ENCODE data around the gene DDX49.
"Not testable (repeated sequence)": the region's sequence is repeated elsewhere in the genome, so short reads cannot be mapped to it uniquely, and the experiment has no call there.

Gene DDX49

DNA sequence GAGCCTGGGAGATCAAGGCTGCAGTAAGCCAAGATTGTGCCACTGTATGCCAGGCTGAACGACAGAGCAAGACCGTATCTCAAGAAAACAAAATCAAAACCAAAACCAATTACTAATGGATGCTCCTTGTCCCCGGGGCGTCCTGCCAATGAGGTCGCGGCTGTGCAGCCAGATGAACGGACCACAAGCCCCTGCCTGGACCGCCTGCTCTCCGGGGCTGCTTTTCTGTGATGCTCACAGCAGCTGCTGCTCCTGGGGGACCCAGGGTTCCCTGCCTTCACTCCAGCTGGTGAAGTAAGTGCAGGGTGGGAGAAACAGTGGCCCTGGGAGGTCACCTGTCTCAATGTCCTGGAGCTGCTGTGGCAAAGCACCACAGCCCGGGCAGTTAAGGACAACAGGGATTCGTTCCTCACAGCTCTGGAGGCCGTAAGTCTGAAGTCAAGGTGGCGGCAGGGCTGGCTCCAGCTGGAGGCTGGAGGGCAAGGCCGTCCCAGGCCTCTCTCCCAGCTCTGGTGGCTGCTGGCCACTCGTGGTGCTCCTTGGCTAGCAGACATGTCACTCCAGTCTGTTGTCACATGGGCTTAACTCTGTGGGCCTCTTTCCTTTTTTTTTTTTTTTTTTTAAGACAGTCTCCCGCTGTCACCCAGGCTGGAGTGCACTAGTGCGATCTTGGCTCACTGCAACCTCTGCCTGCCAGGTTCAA lies 10.4 kb upstream of the DDX49 start:
- no peak for DNase-seq (ENCODE audit: low spot score)

- DNase-seq (ENCODE audit: low spot score), result no peak
Measured at GRCh38 chr19:18910010-18910409, 9.5 kb upstream of the DDX49 start.

DNA sequence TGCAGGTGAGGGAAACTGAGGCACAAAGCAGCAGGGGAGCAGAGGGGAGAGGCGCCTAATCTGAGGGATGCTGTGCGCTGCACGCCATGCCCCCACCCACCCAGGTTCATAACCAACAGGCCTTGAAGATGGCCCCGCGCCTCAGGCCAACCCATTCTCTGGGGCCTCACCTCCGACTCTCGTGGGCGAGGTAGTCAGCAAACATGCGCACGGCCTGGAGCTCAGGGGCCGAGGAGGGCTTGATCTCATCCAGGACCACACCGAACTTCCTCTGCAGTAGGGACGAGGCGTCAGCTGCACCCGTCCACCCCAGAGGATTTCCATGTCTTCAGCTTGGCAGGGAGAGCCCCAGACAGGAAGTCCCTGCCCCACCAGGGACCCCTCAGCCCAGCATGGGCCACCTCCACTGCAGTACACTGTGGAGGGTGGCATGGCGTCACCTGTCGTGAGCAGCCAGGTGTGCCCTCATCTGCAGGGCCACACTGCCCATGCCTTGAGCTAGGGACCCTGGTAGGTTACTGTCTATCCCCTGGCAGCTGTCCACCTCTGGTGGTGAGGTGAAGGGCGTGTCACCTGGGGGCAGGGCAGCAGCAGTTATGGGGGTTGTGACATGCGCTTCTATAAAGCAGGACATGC lies 8.6 kb upstream of the DDX49 start:
- DNase-seq (ENCODE audit: low spot score), result no peak

GRCh38 chr19:18912933-18913332 lies 6.6 kb upstream of the DDX49 start:
- DNase-seq (ENCODE audit: low spot score), result no peak

- DNase-seq (ENCODE audit: low spot score), result no peak
Measured at GRCh38 chr19:18913466-18913865, 6.0 kb upstream of the DDX49 start.

GRCh38 chr19:18915639-18916038 lies 3.9 kb upstream of the DDX49 start:
- DNase-seq (ENCODE audit: low spot score), result peak; percentile 75

- not testable (repeated sequence) for DNase-seq (ENCODE audit: low spot score)
Measured at GRCh38 chr19:18917593-18917992, 1.9 kb upstream of the DDX49 start.

DNA sequence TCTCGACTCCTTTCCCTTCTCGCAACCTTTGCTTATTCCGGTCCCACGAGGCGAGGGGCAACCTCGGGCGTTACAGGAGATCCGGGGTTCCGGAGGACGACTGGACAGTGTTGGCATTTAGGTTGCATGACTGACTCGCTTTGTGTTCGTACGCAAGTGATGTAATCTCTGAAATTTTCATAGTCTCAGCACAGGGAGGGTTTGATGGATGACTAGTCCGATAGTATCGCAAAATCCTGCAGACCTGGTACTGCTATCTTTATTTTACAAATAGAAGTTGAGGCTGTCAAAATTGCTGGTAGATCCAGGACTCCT lies 342 bp downstream of the DDX49 start:
- DNase-seq (ENCODE audit: low spot score), result no peak

GRCh38 chr19:18920400-18920799 lies 885 bp downstream of the DDX49 start:
- no peak for DNase-seq (ENCODE audit: low spot score)

GRCh38 chr19:18921593-18921992 lies 2.1 kb downstream of the DDX49 start:
- no peak for DNase-seq (ENCODE audit: low spot score)

DNA sequence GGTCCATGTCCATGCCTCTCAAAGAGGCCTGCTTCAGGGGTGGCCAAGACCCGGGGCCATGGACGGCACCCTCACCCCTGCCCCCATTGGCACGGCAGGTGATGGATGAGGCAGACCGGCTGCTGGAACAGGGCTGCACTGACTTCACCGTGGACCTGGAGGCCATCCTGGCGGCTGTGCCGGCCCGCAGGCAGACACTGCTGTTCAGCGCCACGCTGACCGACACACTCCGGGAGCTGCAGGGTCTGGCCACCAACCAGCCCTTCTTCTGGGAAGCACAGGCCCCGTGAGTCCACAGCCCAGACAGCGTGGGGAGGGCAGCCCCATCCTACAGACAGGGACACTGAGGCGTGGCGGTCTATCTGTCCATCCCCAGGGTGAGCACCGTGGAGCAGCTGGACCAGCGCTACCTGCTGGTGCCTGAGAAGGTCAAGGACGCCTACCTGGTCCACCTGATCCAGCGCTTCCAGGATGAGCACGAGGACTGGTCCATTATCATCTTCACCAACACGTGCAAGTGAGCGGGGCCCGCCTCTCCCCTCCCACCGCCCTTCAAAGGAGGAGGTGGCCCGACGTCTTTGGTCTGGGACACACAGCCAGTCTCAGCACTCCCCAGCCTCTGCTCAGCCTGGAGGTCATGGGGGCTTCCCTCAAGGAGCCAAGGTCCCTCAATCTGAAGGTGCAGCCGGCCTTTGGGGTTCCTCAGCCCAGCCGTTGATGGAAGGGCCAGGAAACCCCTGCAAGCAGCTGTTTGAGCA lies 2.9 kb downstream of the DDX49 start:
- no peak for DNase-seq (ENCODE audit: low spot score)

DNA sequence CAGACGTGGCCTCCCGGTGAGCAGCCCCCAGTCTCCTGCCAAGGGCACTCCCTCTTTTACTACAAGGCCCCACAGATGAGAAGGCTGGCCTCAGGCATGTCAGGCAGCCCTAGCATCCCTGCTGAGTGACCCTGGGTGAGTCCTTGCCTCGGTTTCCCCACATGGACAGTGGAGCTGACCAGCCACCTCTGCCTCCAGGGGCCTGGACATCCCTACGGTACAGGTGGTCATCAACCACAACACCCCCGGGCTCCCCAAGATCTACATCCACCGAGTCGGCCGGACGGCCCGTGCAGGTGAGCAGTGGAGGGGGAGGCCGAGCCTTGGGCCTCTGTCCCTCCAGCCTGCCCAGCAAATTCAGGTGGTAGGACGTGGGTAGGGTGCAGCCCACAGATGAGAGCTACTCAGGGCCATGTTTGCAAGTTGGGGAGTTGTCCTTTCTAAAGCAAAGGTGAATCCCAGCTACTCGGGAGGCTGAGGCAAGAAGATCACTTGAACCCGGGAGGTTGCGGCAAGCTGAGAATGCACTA lies 5.2 kb downstream of the DDX49 start:
- no peak for DNase-seq (ENCODE audit: low spot score)

GRCh38 chr19:18928018-18928805 lies 8.7 kb downstream of the DDX49 start:
- no peak for DNase-seq (ENCODE audit: low spot score)

DNA sequence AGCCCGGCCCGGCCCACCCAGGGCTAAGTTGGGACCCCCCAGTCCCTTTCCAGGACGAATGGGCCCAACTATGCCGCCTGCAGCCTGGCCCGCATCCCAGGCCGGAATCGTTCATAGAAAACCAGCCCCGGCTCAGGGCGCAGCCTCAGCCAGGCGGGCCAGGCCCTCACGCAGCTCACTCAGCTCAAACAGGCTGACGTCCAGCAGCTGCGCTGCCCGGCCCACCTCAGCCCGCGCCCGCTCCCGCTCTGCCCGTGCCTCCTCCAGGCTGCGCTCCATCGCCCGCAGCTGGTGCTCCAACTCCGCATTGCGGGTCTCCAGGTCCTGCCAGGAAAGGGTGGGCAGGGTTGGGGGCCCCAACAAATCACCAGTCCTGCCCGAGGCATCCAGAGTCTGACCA lies 9.8 kb downstream of the DDX49 start:
- DNase-seq (ENCODE audit: low spot score), result no peak

DNA sequence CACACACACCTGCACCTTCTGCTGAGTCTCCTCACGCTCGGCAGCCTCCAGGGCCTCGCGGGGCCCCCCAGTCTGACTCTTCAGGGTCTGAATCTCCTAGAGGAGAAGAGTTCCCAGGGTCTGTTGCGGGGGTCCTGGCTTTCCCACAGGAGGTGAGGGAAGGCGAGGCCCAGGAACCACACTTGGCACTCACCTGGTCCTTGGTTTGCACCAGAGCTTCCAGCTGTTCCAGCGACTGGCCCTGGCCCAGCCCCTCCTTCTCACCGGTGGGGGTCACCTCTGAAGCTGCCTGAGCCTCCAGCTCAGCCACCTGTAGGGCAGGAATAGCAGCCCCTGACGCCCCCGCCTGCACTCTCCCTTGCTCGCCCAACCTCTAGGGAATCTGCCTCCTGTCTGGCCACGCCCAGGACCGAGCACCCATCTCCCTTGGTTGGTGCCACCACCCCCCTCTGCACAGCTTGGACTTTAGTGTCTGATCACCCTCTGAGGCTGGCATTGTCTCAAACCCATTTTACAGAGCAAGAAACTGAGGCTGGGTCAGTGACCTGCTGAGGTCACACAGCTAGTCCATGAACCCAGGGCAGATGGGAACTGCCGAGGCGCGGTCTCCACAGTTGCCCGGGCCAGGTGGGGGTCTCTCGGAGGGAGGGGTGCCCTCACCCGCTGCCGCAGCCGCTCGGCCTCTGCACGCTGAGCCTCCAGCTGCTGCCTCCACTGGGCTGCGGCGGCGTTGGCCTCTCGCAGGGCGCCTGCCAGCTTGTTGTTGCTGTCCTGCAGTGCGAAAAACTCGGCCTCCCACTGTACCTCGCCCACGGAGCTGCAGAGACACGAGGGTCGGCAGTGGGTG lies 12.0 kb downstream of the DDX49 start:
- DNase-seq (ENCODE audit: low spot score), result no peak

- DNase-seq (ENCODE audit: low spot score), result no peak
Measured at GRCh38 chr19:18932216-18932841, 12.8 kb downstream of the DDX49 start.

- no peak for DNase-seq (ENCODE audit: low spot score)
Measured at GRCh38 chr19:18933297-18933696, 13.8 kb downstream of the DDX49 start.

DNA sequence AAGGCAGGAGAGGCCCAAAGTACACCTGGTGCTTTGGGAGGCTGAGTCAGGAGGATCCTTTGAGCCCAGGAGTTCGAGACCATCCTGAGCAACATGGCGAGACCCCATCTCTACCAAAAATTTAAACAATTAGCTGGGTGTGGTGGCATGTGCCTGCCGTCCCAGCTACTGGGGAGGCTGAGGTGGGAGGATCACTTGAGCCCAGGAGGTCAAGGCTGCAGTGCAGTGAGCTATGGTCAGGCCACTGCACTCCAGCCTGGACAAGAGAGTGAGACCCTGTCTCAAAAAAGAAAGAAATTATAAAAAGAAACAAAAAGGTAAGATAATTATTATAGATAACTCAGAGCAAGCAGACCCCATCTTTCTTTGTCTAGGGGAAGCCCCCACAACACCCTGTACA lies 19.6 kb downstream of the DDX49 start:
- no peak for DNase-seq (ENCODE audit: low spot score)

GRCh38 chr19:18939922-18940768 lies 20.6 kb downstream of the DDX49 start:
- no peak for DNase-seq (ENCODE audit: low spot score)

Data from putamen (tissue), 1 donor.